ENCODE measurements around the gene MTA1.

MTA1 gene

DNA sequence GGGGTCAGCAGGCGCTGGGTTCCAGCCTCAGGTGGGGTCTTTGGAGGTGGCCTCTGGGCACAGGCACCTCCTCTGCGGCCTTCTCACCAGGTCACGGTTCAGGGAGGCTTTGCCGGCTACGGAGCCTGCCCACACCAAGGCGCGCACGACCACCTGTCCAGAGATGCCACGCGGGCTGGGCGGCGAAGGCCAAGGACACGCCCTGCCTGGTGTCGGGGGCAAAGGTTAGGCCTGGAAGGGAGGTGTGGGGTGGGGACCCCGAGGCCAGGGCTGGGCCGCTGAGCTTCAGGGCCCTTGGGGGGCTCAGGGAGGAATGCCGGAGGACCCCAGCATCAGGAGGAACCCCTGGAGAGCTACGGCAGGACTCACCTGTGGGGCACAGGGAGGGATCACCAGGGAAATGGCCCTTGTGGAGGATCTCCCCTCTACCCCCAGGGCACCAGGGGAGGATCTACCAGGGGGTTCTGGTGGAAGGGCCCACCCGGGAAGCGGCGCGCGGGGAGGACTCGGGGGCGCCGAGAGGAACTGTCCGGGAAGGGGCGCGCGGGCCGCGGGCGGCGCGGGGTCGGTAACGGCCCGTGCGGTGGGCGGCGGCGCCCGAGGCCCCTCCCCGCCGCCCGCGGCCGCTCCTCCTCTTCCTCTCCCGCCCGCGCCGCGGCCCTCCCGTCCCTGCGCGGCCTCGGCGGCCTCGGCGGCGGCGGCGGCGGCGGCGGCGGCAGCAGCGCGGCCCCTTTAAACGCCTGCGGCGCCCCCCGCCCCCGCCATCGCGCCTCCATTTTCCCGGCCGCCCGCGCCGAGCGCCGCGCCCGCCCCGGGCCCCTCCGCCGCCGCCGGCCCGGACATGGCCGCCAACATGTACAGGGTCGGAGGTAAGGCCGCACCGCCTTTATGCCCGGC, at the start of gene MTA1:
Gene MTA1 (plus strand): TSS at position 633 of the 897 bp plus-strand sequence. CDS start 209 bp downstream, at position 842.
- DNase-seq (ENCODE audit: low read depth in 2 of 2): peak in 1 of 2 experiments; percentile 32

DNA sequence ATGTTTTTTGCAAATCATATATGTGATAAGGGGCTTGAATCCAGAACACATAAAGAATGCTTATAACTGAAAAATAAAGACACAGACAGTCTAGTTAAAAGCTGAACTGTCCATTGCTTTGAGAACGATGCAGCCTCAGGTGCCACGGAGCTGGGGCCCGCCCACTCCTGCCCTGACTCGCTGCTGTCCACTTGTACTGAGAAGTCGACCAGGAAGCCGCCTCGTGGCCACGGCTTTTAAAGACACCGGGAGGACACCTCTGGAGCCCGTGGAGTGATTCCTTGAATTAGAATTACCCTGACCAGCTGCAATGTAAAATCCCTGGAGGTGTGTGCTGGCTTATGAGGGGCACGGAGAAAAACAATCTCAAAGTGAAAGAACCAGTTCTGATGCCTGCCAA, 45.2 kb upstream of the MTA1 start:
- no peak for DNase-seq (ENCODE audit: low read depth in 2 of 2)

DNA sequence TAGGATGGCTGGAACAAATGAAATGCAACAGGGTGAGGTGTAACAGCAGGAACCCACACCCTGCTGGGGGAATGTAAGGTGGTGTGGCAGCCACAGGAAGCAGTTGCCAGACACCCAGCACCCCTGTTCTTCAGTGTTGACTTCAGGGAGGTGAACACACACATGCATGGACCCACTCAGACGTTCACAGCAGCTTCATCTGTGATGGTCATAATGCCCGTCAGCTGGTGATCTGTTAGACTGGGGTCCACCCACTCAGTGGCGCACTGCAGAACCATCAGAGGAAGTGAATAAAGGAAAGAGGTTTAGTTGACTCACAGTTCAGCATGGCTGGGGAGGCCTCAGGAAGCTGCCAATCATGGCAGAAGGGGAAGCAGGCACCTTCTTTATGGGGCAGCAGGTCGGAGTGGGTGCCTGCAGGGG, 44.0 kb upstream of the MTA1 start:
- peak in 1 of 2 experiments; percentile 32 for DNase-seq (ENCODE audit: low read depth in 2 of 2)

DNA sequence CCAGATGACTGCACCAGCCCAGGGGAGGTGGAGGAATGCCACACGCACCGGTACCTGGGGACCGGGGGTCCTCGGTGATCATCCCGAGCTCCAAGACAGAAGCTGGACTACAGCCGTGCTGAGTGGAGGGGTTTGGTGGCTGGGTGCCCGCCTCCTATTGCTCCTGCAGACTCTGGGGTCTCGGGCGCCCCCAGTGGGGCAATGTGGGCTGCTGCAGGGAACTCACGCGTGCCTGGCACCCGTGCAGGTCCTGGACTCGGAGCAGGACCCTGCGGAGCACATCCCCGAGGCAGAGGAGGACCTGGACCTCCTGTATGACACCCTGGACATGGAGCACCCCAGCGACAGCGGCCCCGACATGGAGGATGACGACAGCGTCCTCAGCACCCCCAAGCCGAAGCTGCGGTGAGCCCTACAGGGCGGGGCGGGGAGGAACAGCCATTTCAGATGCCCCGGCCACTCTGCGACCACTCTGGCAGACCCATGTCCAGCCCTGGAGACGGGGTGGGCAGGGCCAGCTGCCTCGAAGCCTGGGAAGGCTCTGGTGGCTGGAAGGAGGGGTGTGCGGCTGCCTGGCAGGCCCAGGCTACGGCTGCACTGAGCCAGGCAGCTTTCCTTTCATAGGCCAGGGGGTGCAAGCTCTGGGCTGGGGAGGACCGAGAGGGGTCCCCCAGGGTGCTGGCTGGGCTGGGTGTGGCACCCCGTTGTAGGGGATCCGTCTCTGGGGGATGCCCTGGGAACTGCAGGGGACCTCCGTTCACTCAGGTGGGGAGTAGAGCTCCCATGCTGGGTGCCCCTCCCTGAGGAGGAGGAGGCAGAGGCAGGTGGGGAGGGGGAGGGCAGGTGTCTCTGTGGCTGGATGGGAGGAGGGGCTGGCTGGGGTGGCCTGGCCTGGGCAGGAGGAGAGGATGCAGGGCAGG, 42.8 kb upstream of the MTA1 start:
- DNase-seq (ENCODE audit: low read depth in 2 of 2): no peak

DNA sequence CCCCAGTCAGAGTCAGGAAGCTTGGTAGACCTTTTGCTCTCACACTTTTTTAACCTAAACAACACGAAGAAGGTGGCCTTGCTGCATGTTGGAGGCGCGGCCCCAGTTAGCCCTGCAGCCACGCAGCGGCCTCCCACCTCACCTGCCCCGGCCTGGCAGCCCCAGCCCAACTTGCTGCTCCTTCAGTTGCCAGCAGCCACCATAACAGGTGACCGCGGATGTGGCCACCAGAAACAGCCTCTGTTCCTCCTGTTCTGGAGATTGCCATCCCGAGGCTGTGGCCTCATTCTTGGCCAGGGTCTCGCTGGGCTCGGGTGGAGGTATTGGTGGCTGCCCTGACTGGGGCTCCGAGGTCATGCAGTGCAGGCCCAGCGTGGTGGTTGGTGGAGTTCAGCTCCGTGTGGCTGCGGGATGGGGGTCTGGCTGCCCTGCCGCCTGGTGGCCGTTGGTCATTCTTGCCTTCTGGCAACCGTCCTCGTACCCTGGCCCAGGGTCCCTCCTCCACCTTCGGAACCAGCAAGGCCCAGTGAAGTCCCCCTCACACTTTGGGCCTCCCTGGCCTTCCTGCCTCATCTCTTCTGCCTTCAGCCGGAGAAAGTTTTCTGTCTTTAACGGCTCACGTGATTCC, 42.0 kb upstream of the MTA1 start:
- DNase-seq (ENCODE audit: low read depth in 2 of 2): no peak

DNA sequence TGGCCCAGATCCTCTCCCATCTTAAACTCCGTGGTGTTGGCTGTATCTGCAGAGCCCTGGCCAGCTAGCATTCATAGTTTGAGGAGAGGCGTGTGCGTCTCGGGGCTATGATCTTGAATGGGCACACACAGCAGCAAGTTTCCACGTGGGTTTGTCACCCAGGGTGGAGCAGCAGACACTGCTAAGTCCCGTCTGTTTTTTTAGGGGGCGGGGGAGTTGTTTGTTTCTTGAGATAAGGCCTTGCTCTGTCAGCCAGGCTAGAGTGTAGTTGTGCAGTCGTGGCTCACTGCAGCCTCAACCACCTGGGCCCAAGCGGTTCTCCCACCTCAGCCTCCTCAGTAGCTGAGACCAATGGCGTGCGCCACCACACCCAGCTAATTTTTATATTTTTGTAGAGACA, 41.4 kb upstream of the MTA1 start:
- no peak for DNase-seq (ENCODE audit: low read depth in 2 of 2)

DNA sequence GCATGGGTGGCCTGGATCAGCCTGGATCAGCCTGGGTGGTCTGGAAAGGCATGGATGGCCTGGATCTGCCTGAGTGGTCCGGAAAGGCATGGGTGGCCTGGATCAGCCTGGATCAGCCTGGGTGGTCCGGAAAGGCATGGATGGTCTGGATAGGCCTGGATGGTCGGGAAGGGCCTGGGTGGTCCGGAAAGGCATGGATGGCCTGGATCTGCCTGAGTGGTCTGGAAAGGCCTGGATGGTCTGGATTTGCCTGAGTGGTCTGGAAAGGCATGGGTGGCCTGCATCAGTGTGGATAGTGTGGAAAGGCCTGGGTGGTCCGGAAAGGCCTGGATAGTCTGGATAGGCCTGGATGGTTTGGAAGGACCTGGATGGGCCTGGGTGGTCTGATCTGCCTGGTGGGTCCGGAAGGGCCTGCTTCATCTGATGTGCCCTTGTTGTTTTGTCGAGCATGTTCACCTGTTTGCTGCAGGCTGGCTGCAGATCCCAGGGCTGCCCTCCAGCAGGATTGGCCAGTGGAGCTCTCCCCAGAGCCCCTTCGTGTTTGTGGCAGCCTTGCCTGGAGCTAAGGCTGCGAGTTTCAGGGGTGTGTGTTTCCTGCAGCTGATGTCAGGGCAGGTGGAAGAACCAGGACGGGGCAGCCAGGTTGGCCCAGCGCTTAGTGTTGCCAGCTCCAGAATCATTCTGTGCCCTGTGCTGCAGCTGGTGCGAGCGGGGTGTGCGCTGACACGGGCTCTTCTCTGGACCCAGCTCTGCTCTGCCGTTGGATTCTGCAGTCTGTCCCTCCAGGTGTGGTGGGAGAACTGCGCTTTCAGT, 40.5 kb upstream of the MTA1 start:
- no peak for DNase-seq (ENCODE audit: low read depth in 2 of 2)

DNA sequence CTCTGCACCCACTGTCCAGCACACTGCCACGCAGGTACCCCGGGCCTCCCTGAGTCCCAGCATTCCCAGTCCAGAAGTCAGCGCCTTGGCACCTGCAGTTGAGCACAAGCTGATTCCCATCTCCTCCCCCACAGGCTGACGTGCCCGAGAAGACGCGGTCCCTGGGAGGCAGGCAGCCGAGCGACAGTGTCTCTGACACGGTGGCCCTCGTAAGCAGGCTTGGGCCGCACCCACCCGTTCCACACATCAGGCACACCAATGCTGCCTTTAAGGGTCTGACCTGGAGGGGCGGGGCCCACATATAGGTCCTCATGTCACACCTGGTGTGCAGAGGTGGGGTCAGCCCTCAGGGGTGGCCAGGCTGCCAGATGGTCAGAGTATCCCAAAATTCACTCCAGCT, 39.7 kb upstream of the MTA1 start:
- no peak for DNase-seq (ENCODE audit: low read depth in 2 of 2)

DNA sequence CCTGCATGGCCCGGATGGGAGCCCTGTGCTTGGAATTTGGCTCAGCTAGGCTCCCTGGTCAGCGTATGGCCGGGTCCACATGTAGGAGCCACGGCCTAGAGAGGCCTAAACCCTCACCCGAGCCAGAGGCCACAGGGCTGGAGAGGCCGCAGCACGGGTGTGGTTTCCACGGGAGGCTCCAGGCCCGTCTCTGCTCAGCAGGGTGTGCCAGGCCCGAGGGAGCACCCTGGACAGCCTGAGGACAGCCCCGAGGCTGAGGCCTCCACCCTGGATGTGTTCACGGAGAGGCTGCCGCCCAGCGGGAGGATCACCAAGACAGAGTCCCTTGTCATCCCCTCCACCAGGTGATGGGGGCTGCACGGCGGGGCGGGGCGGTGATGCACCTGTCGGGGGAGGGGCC, 38.9 kb upstream of the MTA1 start:
- no peak for DNase-seq (ENCODE audit: low read depth in 2 of 2)

DNA sequence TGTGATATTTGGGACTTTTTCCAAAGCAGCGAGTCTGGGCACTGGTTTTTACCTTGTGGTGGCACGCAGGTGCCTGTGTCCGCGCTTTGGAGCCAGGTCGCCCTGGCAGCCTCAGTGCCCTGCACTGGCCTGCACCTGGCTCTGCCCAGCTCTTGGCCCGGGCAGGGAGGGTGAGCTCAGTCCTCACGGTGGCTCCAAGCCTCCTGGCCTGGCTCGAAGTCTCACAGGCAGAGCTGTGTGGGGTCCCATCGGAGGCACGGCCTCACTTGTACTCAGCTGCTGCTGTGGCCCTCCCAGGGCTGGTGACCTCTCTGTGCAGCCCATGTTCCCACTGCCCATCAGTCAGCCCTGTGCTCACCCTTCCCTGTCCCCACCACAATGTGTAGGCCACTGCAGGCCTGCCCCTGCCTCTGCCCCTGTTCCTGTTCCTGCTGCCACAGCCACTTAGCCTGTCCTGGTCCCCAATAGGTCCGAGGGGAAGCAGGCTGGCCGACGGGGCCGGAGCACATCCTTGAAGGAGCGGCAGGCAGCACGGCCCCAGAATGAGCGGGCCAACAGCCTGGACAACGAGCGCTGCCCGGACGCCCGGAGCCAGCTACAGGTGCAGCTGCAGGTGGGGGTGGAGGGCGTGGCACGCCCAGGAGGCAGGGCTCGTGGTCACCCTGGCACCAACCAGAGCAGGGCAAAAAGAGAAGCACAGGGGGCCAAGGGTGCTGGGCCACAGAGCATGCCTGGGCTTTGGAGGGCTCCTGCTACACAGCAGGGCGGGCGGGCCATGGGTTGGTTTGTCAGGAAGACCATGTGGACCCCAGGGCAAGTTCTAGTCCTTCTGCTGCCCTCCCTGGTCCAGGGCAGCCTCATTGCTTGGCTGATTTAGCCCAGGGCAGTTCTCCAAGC, 37.9 kb upstream of the MTA1 start:
- no peak for DNase-seq (ENCODE audit: low read depth in 2 of 2)

DNA sequence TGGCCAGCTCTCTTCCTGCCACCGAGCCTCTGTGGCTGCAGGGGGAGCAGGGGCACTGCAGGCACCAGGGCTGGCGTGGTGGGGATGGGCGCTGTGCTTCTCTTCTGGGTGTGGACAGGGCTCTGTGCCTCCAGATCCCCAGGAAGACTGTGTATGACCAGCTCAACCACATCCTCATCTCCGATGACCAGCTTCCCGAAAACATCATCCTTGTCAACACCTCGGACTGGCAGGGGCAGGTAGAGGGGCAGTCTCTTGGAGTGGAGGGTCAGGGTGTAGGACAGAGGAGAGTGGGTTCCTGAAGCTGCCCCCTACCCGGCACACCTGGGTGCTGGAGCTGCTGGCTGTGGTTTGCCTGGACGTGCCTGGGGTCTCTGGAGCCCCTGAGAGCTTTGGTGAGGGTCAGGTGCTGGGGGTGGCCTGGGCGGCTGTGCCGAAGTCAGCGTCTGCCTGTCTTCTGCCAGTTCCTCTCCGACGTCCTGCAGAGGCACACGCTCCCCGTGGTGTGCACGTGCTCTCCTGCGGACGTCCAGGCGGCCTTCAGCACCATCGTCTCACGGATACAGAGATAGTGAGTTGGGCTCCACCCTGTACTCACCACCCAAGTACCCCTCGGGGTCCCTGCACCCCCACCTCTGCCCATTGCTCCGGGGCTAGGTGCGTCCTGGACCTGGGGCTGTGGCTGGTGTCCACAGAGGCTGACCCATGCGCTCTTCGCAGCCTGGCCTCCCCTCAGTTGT, 37.1 kb upstream of the MTA1 start:
- DNase-seq (ENCODE audit: low read depth in 2 of 2): no peak

DNA sequence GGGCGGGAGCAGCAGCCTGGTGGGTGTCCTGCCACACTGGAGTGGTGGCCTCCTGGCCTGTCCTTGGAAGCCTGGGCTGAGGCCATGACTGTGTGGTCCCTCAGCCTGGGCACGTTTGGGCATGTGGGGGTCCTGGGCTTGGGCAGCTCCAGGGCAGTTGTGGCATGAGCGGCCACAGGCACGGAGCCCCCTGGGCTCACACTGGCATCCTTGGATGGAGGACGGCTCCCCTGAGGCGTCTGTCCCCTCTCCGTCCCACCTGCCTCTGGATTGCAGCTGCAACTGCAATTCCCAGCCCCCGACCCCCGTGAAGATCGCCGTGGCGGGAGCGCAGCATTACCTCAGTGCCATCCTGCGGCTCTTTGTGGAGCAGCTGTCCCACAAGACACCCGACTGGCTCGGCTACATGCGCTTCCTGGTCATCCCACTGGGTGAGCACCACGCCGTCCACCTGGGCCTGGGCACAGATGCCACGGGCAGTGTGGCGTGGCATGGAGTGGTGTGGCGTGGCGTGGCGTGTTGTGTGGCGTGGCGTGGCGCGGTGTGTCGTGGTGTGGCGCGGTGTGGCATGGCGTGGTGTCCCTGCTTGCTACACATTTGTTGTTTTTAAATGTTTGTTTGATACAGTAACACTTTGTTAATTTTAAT, 36.4 kb upstream of the MTA1 start:
- no peak for DNase-seq (ENCODE audit: low read depth in 2 of 2)

DNA sequence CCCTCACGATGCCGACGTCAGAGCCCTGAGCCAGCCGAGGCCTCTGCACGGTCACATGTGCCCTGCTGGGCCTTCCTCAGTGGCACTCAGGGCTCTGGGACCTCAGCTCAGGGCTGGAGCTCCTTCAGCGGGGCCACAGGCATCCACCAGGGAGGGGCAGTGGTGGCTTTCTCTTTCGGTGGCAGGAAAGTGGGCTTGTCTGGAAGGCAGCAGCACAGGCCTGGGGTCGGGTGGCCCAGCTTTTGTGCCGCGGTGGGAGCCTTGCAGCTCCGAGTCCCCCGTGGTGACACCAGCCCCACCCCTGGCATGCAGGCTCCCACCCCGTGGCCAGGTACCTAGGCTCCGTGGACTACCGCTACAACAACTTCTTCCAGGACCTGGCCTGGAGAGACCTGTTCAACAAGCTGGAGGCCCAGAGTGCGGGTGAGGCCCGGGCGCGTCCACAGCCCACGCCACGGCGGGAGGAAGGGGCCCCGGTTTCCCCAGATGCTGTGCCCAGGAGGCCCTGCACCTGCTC, 35.5 kb upstream of the MTA1 start:
- DNase-seq (ENCODE audit: low read depth in 2 of 2): no peak

DNA sequence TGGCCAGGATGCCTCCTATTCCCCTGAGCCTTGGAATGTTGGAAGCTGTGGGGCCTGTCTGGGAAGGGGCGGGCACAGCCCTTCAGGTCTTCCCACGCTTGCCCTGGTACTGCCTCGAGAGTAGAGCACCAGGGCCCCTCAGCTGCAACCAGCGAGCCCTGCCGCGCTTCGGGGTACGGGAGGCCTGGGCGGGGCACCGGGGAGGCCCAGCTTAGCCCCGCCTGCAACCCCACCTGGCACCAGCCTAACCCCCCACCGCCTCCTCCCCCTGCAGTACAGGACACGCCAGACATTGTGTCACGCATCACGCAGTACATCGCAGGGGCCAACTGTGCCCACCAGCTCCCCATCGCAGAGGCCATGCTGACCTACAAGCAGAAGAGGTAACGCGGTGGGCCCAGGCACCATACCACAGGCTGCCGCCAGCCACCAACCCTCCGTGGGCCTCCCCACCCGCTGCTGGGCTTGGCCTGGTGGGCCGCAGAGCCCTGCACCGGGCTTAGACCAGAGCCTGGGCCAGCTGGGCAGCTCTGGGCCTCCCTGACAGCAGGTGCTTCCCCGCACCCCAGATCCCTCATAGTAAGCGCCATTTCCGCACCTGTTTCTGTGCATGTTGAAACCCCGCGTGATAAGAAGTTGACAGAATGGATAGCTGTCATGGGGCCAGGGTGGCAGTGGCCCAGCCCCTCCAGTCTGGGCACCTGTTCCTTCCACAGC, 34.9 kb upstream of the MTA1 start:
- DNase-seq (ENCODE audit: low read depth in 2 of 2): no peak

DNA sequence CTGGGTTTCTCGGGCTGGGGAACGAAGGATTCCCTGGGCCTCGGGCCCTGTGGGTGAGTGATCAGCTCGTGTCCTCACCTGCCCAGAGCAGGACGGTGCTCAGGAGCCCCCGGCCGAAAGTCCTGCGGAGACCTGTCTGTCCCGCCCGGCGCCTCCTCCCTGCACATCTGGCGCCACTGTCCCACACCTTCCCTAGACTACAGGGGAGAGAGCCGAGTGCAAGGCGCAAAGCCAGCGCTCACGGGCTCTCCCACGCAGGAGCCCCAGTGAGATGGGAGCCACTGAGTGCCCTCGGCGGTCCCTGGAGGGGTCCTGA, 34.3 kb upstream of the MTA1 start:
- no peak for DNase-seq (ENCODE audit: low read depth in 2 of 2)

DNA sequence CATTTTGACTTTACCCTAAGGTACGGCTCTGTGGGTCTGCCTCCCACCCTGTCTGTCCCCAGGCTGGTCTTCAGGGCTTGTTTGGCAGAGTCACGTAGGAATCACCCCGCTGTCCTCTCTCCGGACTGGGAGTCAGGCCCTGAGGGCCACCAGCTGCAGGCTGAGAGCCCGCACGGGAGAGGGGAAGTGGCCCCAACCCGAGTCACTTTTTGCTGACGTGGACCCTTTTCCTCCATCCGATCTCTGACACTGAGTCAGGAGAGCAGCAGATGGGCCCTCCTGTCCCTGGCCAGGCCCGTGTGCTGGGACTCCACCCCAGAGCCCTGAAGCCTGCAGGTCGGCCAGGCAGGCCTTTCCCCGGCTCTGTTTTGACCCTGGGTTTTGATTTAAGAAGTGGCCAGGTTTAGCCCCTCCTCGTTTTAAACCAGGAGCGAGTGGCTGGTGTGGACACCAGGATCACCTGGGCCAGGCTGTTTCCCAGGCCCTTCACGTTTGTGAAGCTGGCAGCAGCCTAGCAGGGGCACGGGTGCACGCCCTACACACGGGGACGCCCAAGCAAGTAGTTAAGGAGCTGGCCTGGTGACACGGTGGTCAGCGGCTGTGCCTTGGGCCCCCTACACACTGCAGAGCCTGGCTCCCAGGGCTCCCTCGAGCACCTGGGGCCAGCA, 33.8 kb upstream of the MTA1 start:
- no peak for DNase-seq (ENCODE audit: low read depth in 2 of 2)

DNA sequence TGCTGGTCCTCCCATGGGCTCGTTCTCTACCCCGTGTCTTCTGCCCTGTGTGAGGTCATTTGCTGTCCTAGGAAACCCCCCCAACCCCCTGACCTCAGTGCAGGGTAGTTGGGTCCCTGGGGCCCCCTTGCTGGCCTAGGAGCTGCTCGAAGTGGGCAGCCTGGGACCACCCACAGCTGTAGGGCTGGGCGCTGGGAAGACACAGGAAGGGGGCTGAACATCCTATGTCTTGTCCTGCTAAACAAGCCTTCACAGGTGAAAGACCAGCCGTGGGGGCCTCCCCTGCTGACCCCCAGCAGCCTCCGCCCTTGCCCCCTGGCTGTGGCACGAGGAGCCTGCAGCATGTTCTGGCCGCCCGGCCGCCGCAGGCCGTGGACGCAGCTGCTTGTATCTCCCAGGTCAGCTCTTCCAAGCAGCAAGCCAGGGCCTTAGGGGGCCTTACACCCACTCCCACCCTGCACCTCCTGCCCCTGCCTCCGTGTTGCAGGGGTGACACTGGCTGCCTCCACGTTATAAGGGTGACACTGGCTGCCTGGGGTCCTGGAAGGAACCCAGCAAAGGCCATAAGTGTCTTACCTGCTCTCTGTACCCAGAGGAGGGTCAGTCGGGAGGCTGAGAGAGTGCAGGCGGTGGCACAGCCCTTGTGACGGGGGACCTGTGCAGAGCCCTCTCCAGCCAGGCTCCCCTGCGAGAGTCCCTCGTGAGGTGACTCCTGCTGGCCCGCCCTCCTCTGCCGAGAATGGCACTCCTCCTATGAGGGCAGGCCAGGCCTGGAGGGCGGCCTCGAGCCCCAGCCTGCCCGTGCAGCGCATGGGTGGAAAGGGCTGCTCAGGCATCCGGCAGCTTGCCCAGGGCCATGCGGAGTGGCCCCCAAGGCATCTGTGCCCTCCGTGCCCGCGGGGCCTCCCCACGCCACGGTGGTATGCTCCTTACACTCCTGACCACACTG, 32.8 kb upstream of the MTA1 start:
- DNase-seq (ENCODE audit: low read depth in 2 of 2): no peak

All from stimulated activated CD4-positive, alpha-beta T cell treated with anti-CD3 and anti-CD28 coated beads, Interleukin-12 subunit alpha, Interleukin-12 subunit beta, amount 100 ng/mL, for 24 hours (primary cell).